Stimulated activated CD8-positive, alpha-beta memory T cell treated with anti-CD3 and anti-CD28 coated beads, Interleukin-7, amount 100 ng/mL, for 1 hour (primary cell): ENCODE data around the gene TCF21.
"Not testable (repeated sequence)": the region's sequence is repeated elsewhere in the genome, so short reads cannot be mapped to it uniquely, and the experiment has no call there.

Source experiments
- DNase-seq, 2 donors: peaks; one replicate each; pipeline ENCODE4 v3.0.0-alpha.2; 2020; ENCODE audit warnings: low read depth in 2 of 2

The TCF21 gene

GRCh38 chr6:133923938-133924593 lies 35.2 kb downstream of the TCF21 start:
- DNase-seq = peak in 1 of 2 donors; percentile 13

GRCh38 chr6:133931221-133931620 lies 42.3 kb downstream of the TCF21 start:
- not testable (repeated sequence) for DNase-seq

- DNase-seq = not testable (repeated sequence)
Observed at GRCh38 chr6:133936352-133936751, 47.4 kb downstream of the TCF21 start.

GRCh38 chr6:133937909-133938308 lies 49.0 kb downstream of the TCF21 start:
- DNase-seq = no peak

- no peak for DNase-seq
Observed at GRCh38 chr6:133938533-133938932, 49.6 kb downstream of the TCF21 start.

GRCh38 chr6:133939778-133940667 lies 51.1 kb downstream of the TCF21 start:
- no peak for DNase-seq
